HepG2 (cell line): Measurements from ENCODE around the gene GRIN2D. TPM values are rescaled to one million over a fixed set of nuclear protein-coding genes. Genes with fewer than 3 reads are reported as not detected.
A peak's percentile ranks its signal among the peaks of the same experiment; 100 is the strongest.

Experiments used
- ATF7 ChIP-seq, 2 experiments: fragments of 450-650 bp in 1 of 2; sonication (generic) in 1 of 2; formaldehyde crosslinking in 1 of 2; IDR thresholded peaks; 2 replicates each; pipeline versions ENCODE4 v1.4.0 to v1.6.1; 2016 to 2020; ENCODE audit warnings: antibody characterized with exemption in 1 of 2, mild to moderate bottlenecking in 1 of 2, missing genetic modification reagents in 1 of 2
- ELK4 ChIP-seq: sonication (generic); formaldehyde crosslinking; IDR thresholded peaks from 2 replicates; pipeline ENCODE4 v1.9.0; 2021; ENCODE audit warnings: missing genetic modification reagents, borderline replicate concordance
- HNRNPUL1 ChIP-seq: fragments of 200-400 bp; formaldehyde crosslinking; IDR thresholded peaks from 2 replicates; pipeline ENCODE4 v1.6.1; 2017; ENCODE audit warnings: low read depth, mild to moderate bottlenecking, low read length, moderate library complexity
- KMT2B ChIP-seq: IDR thresholded peaks from 2 replicates; pipeline ENCODE4 v1.6.1; 2016; ENCODE audit warnings: missing genetic modification reagents, missing compliant biosample characterization
- NFATC3 ChIP-seq: sonication (generic); formaldehyde crosslinking; IDR thresholded peaks from 2 replicates; pipeline ENCODE4 v1.5.1; 2020; ENCODE audit warnings: mild to moderate bottlenecking, missing genetic modification reagents
- NFRKB ChIP-seq: fragments of 450-650 bp; IDR thresholded peaks from 2 replicates; pipeline ENCODE4 v1.6.1; 2017
- POLR2AphosphoS5 ChIP-seq: IDR thresholded peaks from 2 replicates; pipeline ENCODE4 v1.6.1; 2012; ENCODE audit warnings: low read depth, low read length
- PPARG ChIP-seq: conservative IDR thresholded peaks from 2 replicates; pipeline ENCODE4 v1.6.1; 2016; ENCODE audit warnings: missing biosample characterization, missing genetic modification reagents
- RARG ChIP-seq: sonication (generic); formaldehyde crosslinking; IDR thresholded peaks from 2 replicates; pipeline ENCODE4 v1.4.0; 2020; ENCODE audit warnings: low read depth, mild to moderate bottlenecking, missing genetic modification reagents
- SIN3A ChIP-seq: IDR thresholded peaks from 2 replicates; pipeline ENCODE4 v1.6.1; 2011; ENCODE audit warnings: low read depth, mild to moderate bottlenecking, control low read depth, low read length, borderline replicate concordance
- ZNF280D ChIP-seq: sonication (generic); formaldehyde crosslinking; IDR thresholded peaks from 2 replicates; pipeline ENCODE4 v1.5.1; 2020; ENCODE audit warnings: mild to moderate bottlenecking, missing genetic modification reagents
- ZNF282 ChIP-seq: fragments of 450-650 bp; IDR thresholded peaks from 2 replicates; pipeline ENCODE4 v1.6.1; 2018; ENCODE audit not compliant: partially characterized antibody
- ZNF407 ChIP-seq: sonication (generic); formaldehyde crosslinking; IDR thresholded peaks from one replicate; pipeline ENCODE4 v1.5.1; 2020; ENCODE audit warnings: mild to moderate bottlenecking, missing genetic modification reagents; ENCODE audit errors: not compliant biosample characterization
- ZNF580 ChIP-seq: IDR thresholded peaks from 2 replicates; pipeline ENCODE4 v1.6.1; 2016; ENCODE audit warnings: low read depth, borderline replicate concordance
- polyA plus RNA-seq, 8 experiments: library from polyadenylated mRNA; depleted of rRNA in 3 of 8; stranded (reverse) in 7 of 8; unstranded in 1 of 8; fragments of >200 nt; fragmentation: Illumina TruSeq in 4 of 8; extraction: Trizol in 4 of 8; gene quantifications; 2 replicates each; pipeline versions ENCODE4 v1.2.1 to v1.2.3, GENCODE V29; 2011 to 2016; ENCODE audit warnings: low read depth in 4 of 8, missing spikeins in 1 of 8, mixed read lengths in 1 of 8; ENCODE audit not compliant: insufficient read depth in 1 of 8
- total RNA-seq, 5 experiments: library from RNA; depleted of rRNA; stranded (reverse); fragments of >200 nt; fragmentation: Illumina TruSeq; extraction: Trizol; gene quantifications; 2 replicates each; pipeline ENCODE4 v1.2.3, GENCODE V29; 2016; ENCODE audit warnings: low read depth in 1 of 5

The GRIN2D gene
- total and polyA plus RNA-seq, 2 of the 13 experiments (the other 11 are each of a cell fraction or from before 2014, with no cell fraction given): 0.02 to 0.13 TPM

GRCh38 chr19:48390188-48391099, 3.0 kb upstream of the GRIN2D start (continued):
- TF ChIP-seq ZNF407 (no peak), NFRKB (no peak), ELK4 (CRISPR knock-in tag) (no peak), ZNF280D (CRISPR knock-in tag) (no peak), KMT2B (CRISPR knock-in tag) (no peak), PPARG (CRISPR knock-in tag) (no peak), SIN3A (peak; percentile 74; the same call in 1 of the 2 replicates), HNRNPUL1 (no peak), ZNF282 (no peak), NFATC3 (CRISPR knock-in tag) (no peak), RARG (CRISPR knock-in tag) (peak; percentile 56; the same call in 1 of the 2 replicates), ZNF580 (no peak), ATF7 (IDR thresholded peaks at IDR 0.05) (no peak), ATF7 (CRISPR knock-in tag; IDR thresholded peaks at IDR 0.05) (no peak), POLR2AphosphoS5 (peak; percentile 3; the same call in 1 of the 2 replicates)
